GM19238 (cell line): ENCODE measurements around the gene ARHGAP10.
A peak's percentile ranks its signal among the peaks of the same experiment; 100 is the strongest.

Source experiments
- DNase-seq: peaks from one replicate; pipeline ENCODE4 v3.0.0; 2011; ENCODE audit warnings: low spot score; ENCODE audit not compliant: insufficient read length

Gene ARHGAP10

GRCh38 chr4:147825451-147826287 is 93.8 kb downstream of the ARHGAP10 start:
- no peak for DNase-seq

GRCh38 chr4:147826288-147826646 is 94.4 kb downstream of the ARHGAP10 start:
- DNase-seq, result no peak

GRCh38 chr4:147828331-147828905 is 96.5 kb downstream of the ARHGAP10 start:
- DNase-seq, result no peak

GRCh38 chr4:147829401-147830101 is 97.7 kb downstream of the ARHGAP10 start:
- DNase-seq, result no peak

- DNase-seq, result no peak
Observed at GRCh38 chr4:147830102-147830463, 98.2 kb downstream of the ARHGAP10 start.

GRCh38 chr4:147830987-147831386 is 99.1 kb downstream of the ARHGAP10 start:
- DNase-seq, result no peak

GRCh38 chr4:147831551-147832171 is 99.8 kb downstream of the ARHGAP10 start:
- no peak for DNase-seq

GRCh38 chr4:147833254-147833653 is 101.4 kb downstream of the ARHGAP10 start:
- DNase-seq, result no peak

- DNase-seq, result no peak
Observed at GRCh38 chr4:147833741-147834140, 101.9 kb downstream of the ARHGAP10 start.

GRCh38 chr4:147834480-147834879 is 102.6 kb downstream of the ARHGAP10 start:
- DNase-seq, result no peak

GRCh38 chr4:147836807-147837206 is 104.9 kb downstream of the ARHGAP10 start:
- DNase-seq, result no peak

GRCh38 chr4:147837435-147837834 is 105.5 kb downstream of the ARHGAP10 start:
- no peak for DNase-seq

- DNase-seq, result no peak
Observed at GRCh38 chr4:147837854-147838253, 106.0 kb downstream of the ARHGAP10 start.

GRCh38 chr4:147839200-147839599 is 107.3 kb downstream of the ARHGAP10 start:
- DNase-seq, result no peak

- DNase-seq, result no peak
Observed at GRCh38 chr4:147839663-147840062, 107.8 kb downstream of the ARHGAP10 start.

GRCh38 chr4:147840838-147841738 is 109.2 kb downstream of the ARHGAP10 start:
- DNase-seq, result no peak

GRCh38 chr4:147842573-147842972 is 110.7 kb downstream of the ARHGAP10 start:
- DNase-seq, result no peak

- peak; percentile 18 for DNase-seq
Observed at GRCh38 chr4:147843162-147843561, 111.3 kb downstream of the ARHGAP10 start.

- no peak for DNase-seq
Observed at GRCh38 chr4:147844781-147845180, 112.9 kb downstream of the ARHGAP10 start.

- DNase-seq, result no peak
Observed at GRCh38 chr4:147846318-147847155, 114.6 kb downstream of the ARHGAP10 start.
